CD4-positive, alpha-beta T cell treated with Interleukin-6 for 4 hours (primary cell): ENCODE results near the gene EIF3D.

ENCODE experiments used
- DNase-seq: peaks from one replicate; pipeline ENCODE4 v3.0.0-alpha.2; 2020; ENCODE audit warnings: mixed read lengths

EIF3D gene

GRCh38 chr22:36505998-36506635, 22.8 kb downstream of the EIF3D start:
- DNase-seq = no peak

GRCh38 chr22:36497910-36498665, 30.9 kb downstream of the EIF3D start:
- DNase-seq = no peak

GRCh38 chr22:36493690-36494110, 35.3 kb downstream of the EIF3D start:
- no peak for DNase-seq

GRCh38 chr22:36492109-36492508, 36.9 kb downstream of the EIF3D start:
- DNase-seq = no peak

GRCh38 chr22:36491155-36491554, 37.8 kb downstream of the EIF3D start:
- no peak for DNase-seq

GRCh38 chr22:36486619-36487384, 42.2 kb downstream of the EIF3D start:
- peak; percentile 78 for DNase-seq

- peak; percentile 97 for DNase-seq
Measured at GRCh38 chr22:36481393-36482168, 47.4 kb downstream of the EIF3D start, which contains the start of gene TXN2. TSS of gene TXN2 (minus strand) at chr22:36481640. CDS start at chr22:36480837, 803 bp downstream.

GRCh38 chr22:36480941-36481392, 48.0 kb downstream of the EIF3D start:
- DNase-seq = no peak

- DNase-seq = no peak
Measured at GRCh38 chr22:36478966-36479365, 50.0 kb downstream of the EIF3D start.

- no peak for DNase-seq
Measured at GRCh38 chr22:36475341-36475740, 53.6 kb downstream of the EIF3D start.

GRCh38 chr22:36472689-36473088, 56.3 kb downstream of the EIF3D start:
- no peak for DNase-seq

- no peak for DNase-seq
Measured at GRCh38 chr22:36471341-36471821, 57.6 kb downstream of the EIF3D start.

- no peak for DNase-seq
Measured at GRCh38 chr22:36470994-36471331, 58.0 kb downstream of the EIF3D start.

GRCh38 chr22:36470162-36470993, 58.6 kb downstream of the EIF3D start:
- DNase-seq = peak; percentile 85

GRCh38 chr22:36469094-36469710, 59.8 kb downstream of the EIF3D start:
- no peak for DNase-seq

GRCh38 chr22:36467946-36468345, 61.0 kb downstream of the EIF3D start:
- DNase-seq = no peak

- DNase-seq = no peak
Measured at GRCh38 chr22:36467042-36467810, 61.7 kb downstream of the EIF3D start.

- DNase-seq = no peak
Measured at GRCh38 chr22:36466258-36466657, 62.7 kb downstream of the EIF3D start.

GRCh38 chr22:36465232-36466021, 63.5 kb downstream of the EIF3D start:
- DNase-seq = no peak
